CD4-positive, alpha-beta T cell treated with Interleukin-15 for 1 hour (primary cell): ENCODE data around the gene POC1A.

ENCODE experiments used
- DNase-seq: peaks from one replicate; pipeline ENCODE4 v3.0.0-alpha.2; 2020

The POC1A gene

GRCh38 chr3:52150860-52151259 lies 3.4 kb downstream of the POC1A start:
- no peak for DNase-seq

- no peak for DNase-seq
These were observed 3.9 kb downstream of the POC1A start for GRCh38 chr3:52150357-52150756.

- no peak for DNase-seq
These were observed 4.5 kb downstream of the POC1A start for GRCh38 chr3:52149726-52150125.

GRCh38 chr3:52149021-52149420 lies 5.2 kb downstream of the POC1A start:
- no peak for DNase-seq

GRCh38 chr3:52147804-52148203 lies 6.4 kb downstream of the POC1A start:
- DNase-seq, result no peak

GRCh38 chr3:52146811-52147210 lies 7.4 kb downstream of the POC1A start:
- DNase-seq, result no peak

- DNase-seq, result no peak
These were observed 8.0 kb downstream of the POC1A start for GRCh38 chr3:52146189-52146588.

GRCh38 chr3:52145736-52146110 lies 8.5 kb downstream of the POC1A start:
- no peak for DNase-seq

- no peak for DNase-seq
These were observed 9.2 kb downstream of the POC1A start for GRCh38 chr3:52144796-52145735.

GRCh38 chr3:52144034-52144795 lies 10.0 kb downstream of the POC1A start:
- DNase-seq, result peak; percentile 87

GRCh38 chr3:52143616-52144015 lies 10.6 kb downstream of the POC1A start:
- no peak for DNase-seq

- DNase-seq, result no peak
These were observed 11.1 kb downstream of the POC1A start for GRCh38 chr3:52143156-52143555.

GRCh38 chr3:52141751-52142150 lies 12.5 kb downstream of the POC1A start:
- DNase-seq, result no peak

GRCh38 chr3:52140769-52141168 lies 13.5 kb downstream of the POC1A start:
- no peak for DNase-seq

GRCh38 chr3:52140000-52140399 lies 14.2 kb downstream of the POC1A start:
- no peak for DNase-seq

- no peak for DNase-seq
These were observed 16.9 kb downstream of the POC1A start for GRCh38 chr3:52137311-52137710.

GRCh38 chr3:52136513-52136912 lies 17.7 kb downstream of the POC1A start:
- DNase-seq, result no peak

GRCh38 chr3:52135332-52135731 lies 18.9 kb downstream of the POC1A start:
- no peak for DNase-seq

GRCh38 chr3:52134761-52135160 lies 19.5 kb downstream of the POC1A start:
- DNase-seq, result no peak

GRCh38 chr3:52132930-52133329 lies 21.3 kb downstream of the POC1A start:
- DNase-seq, result no peak

- no peak for DNase-seq
These were observed 22.2 kb downstream of the POC1A start for GRCh38 chr3:52132041-52132440.

- DNase-seq, result no peak
These were observed 23.1 kb downstream of the POC1A start for GRCh38 chr3:52130966-52131622.

GRCh38 chr3:52128118-52128683 lies 26.0 kb downstream of the POC1A start:
- no peak for DNase-seq
